Spleen (tissue), 7 donors: Measurements from ENCODE around the gene FADS6.

Source experiments
- POLR2A ChIP-seq, 3 donors: fragments of 450-650 bp; IDR thresholded peaks; one replicate each; pipeline ENCODE4 v1.5.1; 2017; ENCODE audit warnings: antibody characterized with exemption in 3 of 3, mild to moderate bottlenecking in 1 of 3
- POLR2AphosphoS5 ChIP-seq, 3 donors: sonication (generic); formaldehyde crosslinking; IDR thresholded peaks; one replicate each; pipeline ENCODE4 v1.5.1; 2017; ENCODE audit warnings: antibody characterized with exemption in 3 of 3
- TF ChIP-seq, protein P1 (sequence below), 11 experiments: fragments of 200-600 bp in 7 of 11; fragments of 450-650 bp in 4 of 11; sonication (generic) in 4 of 11; IDR thresholded peaks in 8 of 11; conservative IDR thresholded peaks in 3 of 11; 1 replicate in 7 of 11; 2 replicates in 4 of 11; pipeline versions ENCODE4 v1.4.0 to v1.8.0; 2016 to 2021; ENCODE audit warnings: antibody characterized with exemption in 11 of 11, inconsistent platforms in 4 of 11, mild to moderate bottlenecking in 1 of 11
- donor health status: DM: no; HTN: no; CAD: no; lungs with moderate emphysema.
- donor health status: DM: no; HTN: no; CAD: no.
- donor health status: DM: no; HTN: no; CAD: no.

DNA sequence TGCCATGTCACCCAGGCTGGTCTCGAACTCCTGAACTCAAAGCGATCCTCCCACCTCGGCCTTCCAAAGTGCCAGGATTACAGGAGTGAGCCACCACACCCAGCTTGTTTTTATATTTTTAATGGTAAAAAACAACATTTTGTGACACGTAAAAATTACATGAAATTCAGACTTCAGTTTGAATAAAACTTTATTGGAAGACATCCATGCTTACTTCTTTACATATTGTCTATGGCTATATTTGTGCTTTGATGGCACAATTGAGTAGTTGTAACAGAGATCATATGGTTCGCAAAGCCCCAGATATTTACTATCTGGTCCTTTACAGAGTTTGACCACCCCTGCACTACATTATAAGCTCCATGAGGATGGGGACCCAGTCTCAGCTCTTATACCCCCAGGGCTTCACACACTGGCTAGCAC, 18.8 kb downstream of the FADS6 start:
- TF ChIP-seq POLR2A (IDR thresholded peaks at IDR 0.05), result no peak
- TF ChIP-seq, protein P1, sequence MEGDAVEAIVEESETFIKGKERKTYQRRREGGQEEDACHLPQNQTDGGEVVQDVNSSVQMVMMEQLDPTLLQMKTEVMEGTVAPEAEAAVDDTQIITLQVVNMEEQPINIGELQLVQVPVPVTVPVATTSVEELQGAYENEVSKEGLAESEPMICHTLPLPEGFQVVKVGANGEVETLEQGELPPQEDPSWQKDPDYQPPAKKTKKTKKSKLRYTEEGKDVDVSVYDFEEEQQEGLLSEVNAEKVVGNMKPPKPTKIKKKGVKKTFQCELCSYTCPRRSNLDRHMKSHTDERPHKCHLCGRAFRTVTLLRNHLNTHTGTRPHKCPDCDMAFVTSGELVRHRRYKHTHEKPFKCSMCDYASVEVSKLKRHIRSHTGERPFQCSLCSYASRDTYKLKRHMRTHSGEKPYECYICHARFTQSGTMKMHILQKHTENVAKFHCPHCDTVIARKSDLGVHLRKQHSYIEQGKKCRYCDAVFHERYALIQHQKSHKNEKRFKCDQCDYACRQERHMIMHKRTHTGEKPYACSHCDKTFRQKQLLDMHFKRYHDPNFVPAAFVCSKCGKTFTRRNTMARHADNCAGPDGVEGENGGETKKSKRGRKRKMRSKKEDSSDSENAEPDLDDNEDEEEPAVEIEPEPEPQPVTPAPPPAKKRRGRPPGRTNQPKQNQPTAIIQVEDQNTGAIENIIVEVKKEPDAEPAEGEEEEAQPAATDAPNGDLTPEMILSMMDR (IDR thresholded peaks at IDR 0.05 in 8 of 11, conservative IDR thresholded peaks at IDR 0.05 in 3 of 11), result no peak
- no peak for TF ChIP-seq POLR2AphosphoS5 (IDR thresholded peaks at IDR 0.05)
